OCI-LY3 (cell line): ENCODE data around the gene APOA5.

Experiments
- CTCF ChIP-seq: fragments of 200-600, 300-600 bp; sonication (generic); IDR thresholded peaks from 2 replicates; pipeline ENCODE4 v1.5.1; 2014; ENCODE audit warnings: antibody characterized with exemption, low read length, low read depth
- EZH2phosphoT487 ChIP-seq: fragments of 200-600 bp; shearing (Covaris generic); IDR thresholded peaks from 2 replicates; pipeline ENCODE4 v1.6.1; 2018; ENCODE audit warnings: antibody characterized with exemption, mixed run types, low read depth

GRCh38 chr11:116782728-116783127 lies 9.0 kb downstream of the APOA5 start:
- TF ChIP-seq CTCF: no peak
- no peak for TF ChIP-seq EZH2phosphoT487
